HepG2 (cell line): ENCODE measurements around the gene GSS. TPM values are rescaled to one million over a fixed set of nuclear protein-coding genes. Genes with fewer than 3 reads are reported as not detected.

Experiments
- ELF4 ChIP-seq: sonication (generic); formaldehyde crosslinking; IDR thresholded peaks from 2 replicates; pipeline ENCODE4 v1.5.0; 2020; ENCODE audit warnings: missing genetic modification reagents, mild to moderate bottlenecking, moderate library complexity, borderline replicate concordance
- NFAT5 ChIP-seq: sonication (generic); formaldehyde crosslinking; IDR thresholded peaks from 2 replicates; pipeline ENCODE4 v1.4.0; 2020; ENCODE audit warnings: missing genetic modification reagents
- SMAD9 ChIP-seq: sonication (generic); formaldehyde crosslinking; IDR thresholded peaks from 2 replicates; pipeline ENCODE4 v1.5.1; 2020; ENCODE audit warnings: mild to moderate bottlenecking, missing genetic modification reagents
- U2AF2 ChIP-seq: fragments of 200-400 bp; formaldehyde crosslinking; IDR thresholded peaks from 2 replicates; pipeline ENCODE4 v1.6.1; 2017; ENCODE audit warnings: low read depth, mild to moderate bottlenecking, low read length
- ZBTB14 ChIP-seq: sonication (generic); formaldehyde crosslinking; IDR thresholded peaks from 2 replicates; pipeline ENCODE4 v1.4.0; 2020; ENCODE audit warnings: missing genetic modification reagents
- ZBTB33 ChIP-seq: sonication (generic); formaldehyde crosslinking; IDR thresholded peaks from 2 replicates; pipeline ENCODE4 v1.4.0; 2020; ENCODE audit warnings: missing genetic modification reagents
- ZEB1 ChIP-seq: IDR thresholded peaks from 2 replicates; pipeline ENCODE4 v1.6.1; 2012; ENCODE audit warnings: mild to moderate bottlenecking, low read depth, inconsistent platforms; ENCODE audit not compliant: insufficient replicate concordance
- ZNF407 ChIP-seq: sonication (generic); formaldehyde crosslinking; IDR thresholded peaks from one replicate; pipeline ENCODE4 v1.5.1; 2020; ENCODE audit warnings: mild to moderate bottlenecking, missing genetic modification reagents; ENCODE audit errors: not compliant biosample characterization
- ZNF580 ChIP-seq: IDR thresholded peaks from 2 replicates; pipeline ENCODE4 v1.6.1; 2016; ENCODE audit warnings: low read depth, borderline replicate concordance
- polyA plus RNA-seq, 8 experiments: library from polyadenylated mRNA; depleted of rRNA in 3 of 8; stranded (reverse) in 7 of 8; unstranded in 1 of 8; fragments of >200 nt; fragmentation: Illumina TruSeq in 4 of 8; extraction: Trizol in 4 of 8; gene quantifications; 2 replicates each; pipeline versions ENCODE4 v1.2.1 to v1.2.3, GENCODE V29; 2011 to 2016; ENCODE audit warnings: low read depth in 4 of 8, missing spikeins in 1 of 8, mixed read lengths in 1 of 8; ENCODE audit not compliant: insufficient read depth in 1 of 8
- total RNA-seq, 5 experiments: library from RNA; depleted of rRNA; stranded (reverse); fragments of >200 nt; fragmentation: Illumina TruSeq; extraction: Trizol; gene quantifications; 2 replicates each; pipeline ENCODE4 v1.2.3, GENCODE V29; 2016; ENCODE audit warnings: low read depth in 1 of 5

GSS gene
- total and polyA plus RNA-seq, 2 of the 13 experiments (the other 11 are each of a cell fraction or from before 2014, with no cell fraction given) = 80.1 to 102 TPM

- TF ChIP-seq ZNF407 = no peak
- TF ChIP-seq U2AF2 = no peak
- TF ChIP-seq NFAT5 (CRISPR knock-in tag) = no peak
- no peak for TF ChIP-seq ELF4 (CRISPR knock-in tag)
- TF ChIP-seq ZNF580 (CRISPR knock-in tag) = no peak
- no peak for TF ChIP-seq SMAD9 (CRISPR knock-in tag)
- no peak for TF ChIP-seq ZEB1
- no peak for TF ChIP-seq ZBTB33
- TF ChIP-seq ZBTB14 (CRISPR knock-in tag) = no peak
Observed at GRCh38 chr20:34922654-34923381, 32.8 kb downstream of the GSS start (continued).
